ENCODE measurements around the gene GAB2. TPM values are rescaled to one million over a fixed set of nuclear protein-coding genes. Genes with fewer than 3 reads are reported as not detected.

The GAB2 gene
- total and polyA plus RNA-seq, 2 of the 13 experiments (the other 11 are each of a cell fraction or from before 2014, with no cell fraction given) = 4.1 to 8.6 TPM

DNA sequence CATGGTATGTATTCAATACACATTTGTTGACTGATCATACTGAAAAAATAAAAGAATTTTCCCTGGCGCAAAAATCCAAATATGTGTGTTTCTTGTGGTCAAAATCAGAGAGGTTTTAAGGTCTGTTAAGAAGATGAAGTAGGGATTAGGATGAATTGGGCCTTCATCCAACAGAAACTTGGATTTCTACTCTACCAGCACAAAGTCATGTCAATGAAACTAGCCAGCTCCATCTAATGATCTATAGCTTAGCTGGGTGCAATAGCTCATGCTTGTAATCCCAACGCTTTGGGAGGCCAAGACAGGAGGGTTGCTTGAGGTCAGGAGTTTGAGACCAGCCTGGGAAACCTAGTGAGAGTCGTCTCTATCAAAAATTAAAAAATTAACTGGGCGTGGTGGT, 163.4 kb downstream of the GAB2 start (continued):
- TF ChIP-seq, protein P1, sequence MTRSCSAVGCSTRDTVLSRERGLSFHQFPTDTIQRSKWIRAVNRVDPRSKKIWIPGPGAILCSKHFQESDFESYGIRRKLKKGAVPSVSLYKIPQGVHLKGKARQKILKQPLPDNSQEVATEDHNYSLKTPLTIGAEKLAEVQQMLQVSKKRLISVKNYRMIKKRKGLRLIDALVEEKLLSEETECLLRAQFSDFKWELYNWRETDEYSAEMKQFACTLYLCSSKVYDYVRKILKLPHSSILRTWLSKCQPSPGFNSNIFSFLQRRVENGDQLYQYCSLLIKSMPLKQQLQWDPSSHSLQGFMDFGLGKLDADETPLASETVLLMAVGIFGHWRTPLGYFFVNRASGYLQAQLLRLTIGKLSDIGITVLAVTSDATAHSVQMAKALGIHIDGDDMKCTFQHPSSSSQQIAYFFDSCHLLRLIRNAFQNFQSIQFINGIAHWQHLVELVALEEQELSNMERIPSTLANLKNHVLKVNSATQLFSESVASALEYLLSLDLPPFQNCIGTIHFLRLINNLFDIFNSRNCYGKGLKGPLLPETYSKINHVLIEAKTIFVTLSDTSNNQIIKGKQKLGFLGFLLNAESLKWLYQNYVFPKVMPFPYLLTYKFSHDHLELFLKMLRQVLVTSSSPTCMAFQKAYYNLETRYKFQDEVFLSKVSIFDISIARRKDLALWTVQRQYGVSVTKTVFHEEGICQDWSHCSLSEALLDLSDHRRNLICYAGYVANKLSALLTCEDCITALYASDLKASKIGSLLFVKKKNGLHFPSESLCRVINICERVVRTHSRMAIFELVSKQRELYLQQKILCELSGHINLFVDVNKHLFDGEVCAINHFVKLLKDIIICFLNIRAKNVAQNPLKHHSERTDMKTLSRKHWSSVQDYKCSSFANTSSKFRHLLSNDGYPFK (CRISPR knock-in tag; IDR thresholded peaks at IDR 0.05; ENCODE audit: borderline replicate concordance) = no peak
- TF ChIP-seq ZNF331 (CRISPR knock-in tag; IDR thresholded peaks at IDR 0.05) (no peak), KLF9 (CRISPR knock-in tag; IDR thresholded peaks at IDR 0.05; ENCODE audit: low read depth) (no peak), DMAP1 (CRISPR knock-in tag; IDR thresholded peaks at IDR 0.05) (no peak), ZNF749 (CRISPR knock-in tag; IDR thresholded peaks at IDR 0.05; ENCODE audit: borderline replicate concordance) (no peak), ZNF772 (CRISPR knock-in tag; IDR thresholded peaks at IDR 0.05) (no peak), NONO (IDR thresholded peaks at IDR 0.05) (no peak), NONO (CRISPR knock-in tag; conservative IDR thresholded peaks at IDR 0.05) (no peak), GABPB1 (CRISPR knock-in tag; IDR thresholded peaks at IDR 0.05) (no peak), ZFAT (CRISPR knock-in tag; conservative IDR thresholded peaks at IDR 0.05) (no peak), NAIF1 (CRISPR knock-in tag; IDR thresholded peaks at IDR 0.05; ENCODE audit: borderline replicate concordance) (no peak)
- TF ChIP-seq, protein P2, sequence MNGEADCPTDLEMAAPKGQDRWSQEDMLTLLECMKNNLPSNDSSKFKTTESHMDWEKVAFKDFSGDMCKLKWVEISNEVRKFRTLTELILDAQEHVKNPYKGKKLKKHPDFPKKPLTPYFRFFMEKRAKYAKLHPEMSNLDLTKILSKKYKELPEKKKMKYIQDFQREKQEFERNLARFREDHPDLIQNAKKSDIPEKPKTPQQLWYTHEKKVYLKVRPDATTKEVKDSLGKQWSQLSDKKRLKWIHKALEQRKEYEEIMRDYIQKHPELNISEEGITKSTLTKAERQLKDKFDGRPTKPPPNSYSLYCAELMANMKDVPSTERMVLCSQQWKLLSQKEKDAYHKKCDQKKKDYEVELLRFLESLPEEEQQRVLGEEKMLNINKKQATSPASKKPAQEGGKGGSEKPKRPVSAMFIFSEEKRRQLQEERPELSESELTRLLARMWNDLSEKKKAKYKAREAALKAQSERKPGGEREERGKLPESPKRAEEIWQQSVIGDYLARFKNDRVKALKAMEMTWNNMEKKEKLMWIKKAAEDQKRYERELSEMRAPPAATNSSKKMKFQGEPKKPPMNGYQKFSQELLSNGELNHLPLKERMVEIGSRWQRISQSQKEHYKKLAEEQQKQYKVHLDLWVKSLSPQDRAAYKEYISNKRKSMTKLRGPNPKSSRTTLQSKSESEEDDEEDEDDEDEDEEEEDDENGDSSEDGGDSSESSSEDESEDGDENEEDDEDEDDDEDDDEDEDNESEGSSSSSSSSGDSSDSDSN (CRISPR knock-in tag; IDR thresholded peaks at IDR 0.05) = no peak
- TF ChIP-seq, protein P3, sequence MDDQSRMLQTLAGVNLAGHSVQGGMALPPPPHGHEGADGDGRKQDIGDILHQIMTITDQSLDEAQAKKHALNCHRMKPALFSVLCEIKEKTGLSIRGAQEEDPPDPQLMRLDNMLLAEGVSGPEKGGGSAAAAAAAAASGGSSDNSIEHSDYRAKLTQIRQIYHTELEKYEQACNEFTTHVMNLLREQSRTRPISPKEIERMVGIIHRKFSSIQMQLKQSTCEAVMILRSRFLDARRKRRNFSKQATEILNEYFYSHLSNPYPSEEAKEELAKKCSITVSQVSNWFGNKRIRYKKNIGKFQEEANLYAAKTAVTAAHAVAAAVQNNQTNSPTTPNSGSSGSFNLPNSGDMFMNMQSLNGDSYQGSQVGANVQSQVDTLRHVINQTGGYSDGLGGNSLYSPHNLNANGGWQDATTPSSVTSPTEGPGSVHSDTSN (CRISPR knock-in tag; IDR thresholded peaks at IDR 0.05; ENCODE audit: borderline replicate concordance) = no peak
- TF ChIP-seq, protein P4, sequence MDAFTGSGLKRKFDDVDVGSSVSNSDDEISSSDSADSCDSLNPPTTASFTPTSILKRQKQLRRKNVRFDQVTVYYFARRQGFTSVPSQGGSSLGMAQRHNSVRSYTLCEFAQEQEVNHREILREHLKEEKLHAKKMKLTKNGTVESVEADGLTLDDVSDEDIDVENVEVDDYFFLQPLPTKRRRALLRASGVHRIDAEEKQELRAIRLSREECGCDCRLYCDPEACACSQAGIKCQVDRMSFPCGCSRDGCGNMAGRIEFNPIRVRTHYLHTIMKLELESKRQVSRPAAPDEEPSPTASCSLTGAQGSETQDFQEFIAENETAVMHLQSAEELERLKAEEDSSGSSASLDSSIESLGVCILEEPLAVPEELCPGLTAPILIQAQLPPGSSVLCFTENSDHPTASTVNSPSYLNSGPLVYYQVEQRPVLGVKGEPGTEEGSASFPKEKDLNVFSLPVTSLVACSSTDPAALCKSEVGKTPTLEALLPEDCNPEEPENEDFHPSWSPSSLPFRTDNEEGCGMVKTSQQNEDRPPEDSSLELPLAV (CRISPR knock-in tag; conservative IDR thresholded peaks at IDR 0.05; ENCODE audit: low read depth) = no peak
